Lung (tissue), 12 donors: ENCODE data around the gene ATXN10. TPM values are rescaled to one million over a fixed set of nuclear protein-coding genes. Genes with fewer than 3 reads are reported as not detected.

Source experiments
- ATAC-seq: fragments of 200-7000 bp; cut with Tn5 transposase; one replicate; pipeline ENCODE4 v1.9.1; 2020; ENCODE audit warnings: moderate number of reproducible peaks; ENCODE audit not compliant: insufficient read depth, low FRiP score
- DNase-seq, 3 donors: peaks; one replicate each; pipeline ENCODE4 v3.0.0-alpha.2; 2013 to 2017
- H3K27ac ChIP-seq, 2 donors: one replicate each; pipeline ENCODE4 v1.5.1; 2013; ENCODE audit warnings: mild to moderate bottlenecking in 2 of 2, moderate library complexity in 2 of 2, control low read depth in 1 of 2, inconsistent platforms in 1 of 2, low read depth in 1 of 2, low read length in 1 of 2
- H3K27me3 ChIP-seq, 3 donors: one replicate each; pipeline ENCODE4 v1.5.1; 2013; ENCODE audit warnings: low read length in 2 of 3; ENCODE audit not compliant: control insufficient read depth in 3 of 3, insufficient read depth in 3 of 3
- H3K36me3 ChIP-seq, 4 donors: one replicate each; pipeline ENCODE4 v1.5.1; 2013; ENCODE audit warnings: low read length in 4 of 4, mild to moderate bottlenecking in 1 of 4, moderate library complexity in 1 of 4; ENCODE audit not compliant: control insufficient read depth in 4 of 4, insufficient read depth in 4 of 4
- H3K4me1 ChIP-seq, 5 donors: one replicate each; pipeline ENCODE4 v1.5.1; 2013; ENCODE audit warnings: low read length in 5 of 5, mild to moderate bottlenecking in 2 of 5, moderate library complexity in 1 of 5; ENCODE audit not compliant: control insufficient read depth in 5 of 5, insufficient read depth in 5 of 5
- H3K4me3 ChIP-seq: one replicate; pipeline ENCODE4 v1.5.1; 2013; ENCODE audit warnings: mild to moderate bottlenecking, control low read depth, moderate library complexity
- H3K9ac ChIP-seq, 2 donors: one replicate each; pipeline ENCODE4 v1.5.1; 2013; ENCODE audit warnings: low read length in 2 of 2, control low read depth in 1 of 2; ENCODE audit not compliant: insufficient read depth in 1 of 2
- H3K9me3 ChIP-seq, 4 donors: one replicate each; pipeline ENCODE4 v1.5.1; 2013; ENCODE audit warnings: low read length in 3 of 4, mild to moderate bottlenecking in 1 of 4, moderate library complexity in 1 of 4; ENCODE audit not compliant: control insufficient read depth in 4 of 4, insufficient read depth in 3 of 4
- WGBS, 2 donors: extraction: QIAGEN DNeasy Blood & Tissue Kit; methylation state at CpG; one replicate each; pipeline ENCODE4 v1.1.7; 2013; 5-methylcytosine and 5-hydroxymethylcytosine counted together
- polyA plus RNA-seq, 2 donors: library from polyadenylated mRNA; stranded (reverse); fragments of 200-250 nt; gene quantifications; one replicate each; pipeline ENCODE4 v1.2.1, GENCODE V29; 2013
- total RNA-seq, 2 donors: library from RNA; depleted of rRNA in 1 of 2; stranded (reverse); fragments of >200 nt in 1 of 2; gene quantifications; one replicate each; pipeline ENCODE4 v1.2.1, GENCODE V29; 2014 to 2021
- TF ChIP-seq, protein P1 (sequence below): IDR thresholded peaks from 2 replicates; pipeline ENCODE4 v1.5.1; 2012; ENCODE audit warnings: mild to moderate bottlenecking; ENCODE audit errors: control extremely low read depth, extremely low read depth
- donor health status: control.
- donor health status: control.
- donor health status: Bipolar disorder and iron deficiency.
- donor health status: healthy.
- donor health status: DM: yes; HTN: yes; CAD: no.

The ATXN10 gene
- total and polyA plus RNA-seq, 4 donors = 41.9 to 164 (median 92.2) TPM

DNA sequence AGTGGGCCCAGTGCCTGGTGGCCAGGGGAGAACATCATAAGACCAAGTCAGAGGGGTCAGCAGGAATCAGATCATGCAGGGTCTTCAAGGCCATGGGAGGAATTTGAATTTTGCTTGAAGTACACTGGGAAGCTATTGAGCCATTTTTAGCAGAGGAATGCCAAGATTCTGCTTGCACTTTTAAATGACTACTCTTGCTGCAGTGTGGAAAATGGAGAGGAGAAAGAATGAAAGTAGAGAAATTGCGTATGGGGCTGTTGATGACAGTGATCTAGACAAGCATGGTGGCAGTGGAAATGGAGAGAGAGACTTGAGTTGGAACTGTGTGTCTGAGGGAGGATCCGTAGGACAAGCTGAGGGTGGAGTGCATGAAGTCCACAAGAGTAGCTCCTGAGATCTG lies 177.3 kb downstream of the ATXN10 start:
- peaks cover 0 to 5% (median 0%) of the 10 kb centered on the region in 5 donors for H3K4me1 ChIP-seq
- peaks cover 7 to 44% (median 31%) of the 10 kb centered on the region in 4 donors for H3K36me3 ChIP-seq
- no peak for DNase-seq
- TF ChIP-seq, protein P1, sequence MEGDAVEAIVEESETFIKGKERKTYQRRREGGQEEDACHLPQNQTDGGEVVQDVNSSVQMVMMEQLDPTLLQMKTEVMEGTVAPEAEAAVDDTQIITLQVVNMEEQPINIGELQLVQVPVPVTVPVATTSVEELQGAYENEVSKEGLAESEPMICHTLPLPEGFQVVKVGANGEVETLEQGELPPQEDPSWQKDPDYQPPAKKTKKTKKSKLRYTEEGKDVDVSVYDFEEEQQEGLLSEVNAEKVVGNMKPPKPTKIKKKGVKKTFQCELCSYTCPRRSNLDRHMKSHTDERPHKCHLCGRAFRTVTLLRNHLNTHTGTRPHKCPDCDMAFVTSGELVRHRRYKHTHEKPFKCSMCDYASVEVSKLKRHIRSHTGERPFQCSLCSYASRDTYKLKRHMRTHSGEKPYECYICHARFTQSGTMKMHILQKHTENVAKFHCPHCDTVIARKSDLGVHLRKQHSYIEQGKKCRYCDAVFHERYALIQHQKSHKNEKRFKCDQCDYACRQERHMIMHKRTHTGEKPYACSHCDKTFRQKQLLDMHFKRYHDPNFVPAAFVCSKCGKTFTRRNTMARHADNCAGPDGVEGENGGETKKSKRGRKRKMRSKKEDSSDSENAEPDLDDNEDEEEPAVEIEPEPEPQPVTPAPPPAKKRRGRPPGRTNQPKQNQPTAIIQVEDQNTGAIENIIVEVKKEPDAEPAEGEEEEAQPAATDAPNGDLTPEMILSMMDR = no peak
- no peak for ATAC-seq
- 96 to 97% methylated on average over 2 of the region's 2 CpGs for WGBS, 2 donors
- H3K27me3 ChIP-seq = no peaks in the 10 kb centered on the region
- no peak overlapping the region for H3K9ac ChIP-seq
- no peak overlapping the region for H3K27ac ChIP-seq
- no peak overlapping the region for H3K4me3 ChIP-seq
- peaks cover 2 to 18% (median 4%) of the 10 kb centered on the region in 4 donors for H3K9me3 ChIP-seq

DNA sequence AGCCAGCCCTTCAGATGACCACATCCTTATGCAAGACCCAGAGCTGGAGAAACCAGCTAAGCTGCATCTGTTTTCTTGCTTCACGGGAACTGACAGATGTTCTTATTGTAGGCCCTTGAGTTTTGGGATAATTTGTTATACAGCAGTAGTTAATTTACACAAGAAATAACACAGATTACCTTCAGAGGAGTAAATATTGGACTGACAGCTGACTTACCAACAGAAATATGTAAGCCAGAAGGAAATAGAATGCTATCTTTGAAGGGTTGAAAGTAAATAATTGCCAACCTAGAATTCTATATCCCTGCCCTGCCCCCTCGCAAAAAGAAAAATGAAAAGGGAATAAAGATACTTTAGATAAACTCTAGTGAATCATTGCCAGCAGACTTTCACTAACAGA lies 181.2 kb downstream of the ATXN10 start:
- WGBS, 2 donors = 96 to 99% methylated on average over 2 of the region's 2 CpGs
- ATAC-seq (no peak), DNase-seq (no peak)
- TF ChIP-seq, protein P1 = no peak
- H3K4me1 ChIP-seq = peaks cover 0 to 1% (median 0%) of the 10 kb centered on the region in 5 donors
- no peaks in the 10 kb centered on the region for H3K27me3 ChIP-seq
- H3K36me3 ChIP-seq = peaks cover 18 to 55% (median 32%) of the 10 kb centered on the region in 4 donors
- H3K9ac ChIP-seq = no peak overlapping the region
- H3K4me3 ChIP-seq = no peak overlapping the region
- no peak overlapping the region for H3K27ac ChIP-seq
- H3K9me3 ChIP-seq = peaks cover 2 to 18% (median 4%) of the 10 kb centered on the region in 4 donors

DNA sequence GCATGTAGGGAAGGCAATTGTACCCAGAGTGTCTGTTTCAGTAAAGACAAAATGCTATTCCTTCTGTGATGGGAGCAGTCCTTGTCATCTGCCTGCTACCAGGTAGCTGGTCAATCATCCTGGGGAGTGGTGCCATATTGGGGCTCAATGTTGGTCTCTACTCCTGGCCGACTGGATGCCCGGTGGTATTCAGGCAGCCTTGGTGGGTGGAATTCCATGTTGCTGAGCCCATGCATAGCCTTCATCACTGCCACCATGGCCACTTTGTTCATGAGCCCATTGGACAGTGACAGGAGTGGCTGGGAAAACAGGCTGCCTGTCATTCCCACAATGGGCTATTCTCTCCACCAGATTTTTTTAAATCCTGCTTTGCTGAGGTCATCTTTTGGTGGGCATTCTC lies 184.3 kb downstream of the ATXN10 start:
- Histone ChIP-seq H3K36me3 (peaks cover 13 to 36% (median 31%) of the 10 kb centered on the region in 4 donors), H3K27ac (no peak overlapping the region), H3K27me3 (no peaks in the 10 kb centered on the region), H3K4me1 (no peaks in the 10 kb centered on the region), H3K4me3 (no peak overlapping the region), H3K9me3 (peaks cover 2 to 18% (median 4%) of the 10 kb centered on the region in 4 donors), H3K9ac (no peak overlapping the region)
- TF ChIP-seq, protein P1 = no peak
- WGBS, 2 donors = 96 to 97% methylated on average over 2 of the region's 2 CpGs
- DNase-seq = no peak
- no peak for ATAC-seq

DNA sequence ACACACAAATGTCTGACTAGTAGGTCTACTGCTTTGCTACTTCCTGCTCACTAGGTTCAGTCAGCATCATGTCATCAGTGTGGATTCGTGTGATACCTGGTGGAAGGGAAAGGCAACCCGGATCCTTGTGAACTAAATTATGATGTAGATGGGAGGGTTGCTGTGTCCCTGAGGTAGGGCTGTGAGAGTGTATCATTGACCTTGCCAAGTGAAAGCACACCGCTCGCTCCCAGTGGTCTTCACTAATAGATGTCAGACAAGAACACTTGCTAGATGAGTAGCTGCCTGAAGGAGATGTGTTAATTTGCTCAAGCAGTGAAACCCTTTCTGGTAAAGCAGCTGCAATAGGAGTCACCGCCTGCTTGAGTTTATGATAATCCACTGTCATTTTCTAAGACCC lies 185.9 kb downstream of the ATXN10 start:
- TF ChIP-seq, protein P1 = no peak
- ATAC-seq (no peak), DNase-seq (no peak)
- Histone ChIP-seq H3K9ac (no peak overlapping the region), H3K27ac (no peak overlapping the region), H3K4me3 (no peak overlapping the region), H3K36me3 (peaks cover 2 to 25% (median 23%) of the 10 kb centered on the region in 4 donors), H3K27me3 (no peaks in the 10 kb centered on the region), H3K9me3 (peaks cover 0 to 12% (median 6%) of the 10 kb centered on the region in 4 donors), H3K4me1 (no peaks in the 10 kb centered on the region)
- 96 to 99% methylated on average over 5 of the region's 5 CpGs for WGBS, 2 donors
